Body of pancreas (tissue), 4 donors: ENCODE measurements around the gene RSPO1. TPM values are rescaled to one million over a fixed set of nuclear protein-coding genes. Genes with fewer than 3 reads are reported as not detected.

ENCODE experiments used
- ATAC-seq: fragments of 150-250 bp; one replicate; pipeline ENCODE4 v1.9.1; 2016
- DNase-seq, 4 donors: peaks; one replicate each; pipeline ENCODE4 v3.0.0-alpha.2; 2019
- H3K27ac ChIP-seq, 4 donors: fragments of 200-600 bp; sonication (generic); 1 replicate in 3 of 4; 2 replicates in 1 of 4; pipeline versions ENCODE4 v1.5.1 to v1.6.1; 2016 to 2019; ENCODE audit warnings: mild to moderate bottlenecking in 1 of 4, mixed read lengths in 1 of 4, moderate library complexity in 1 of 4
- H3K27me3 ChIP-seq, 2 donors: fragments of 200-600 bp; sonication (generic); one replicate each; pipeline ENCODE4 v1.6.0; 2016; ENCODE audit warnings: mild to moderate bottlenecking in 1 of 2
- H3K36me3 ChIP-seq, 2 donors: fragments of 200-600 bp; sonication (generic); replicated peaks in 1 of 2; 2 replicates each; pipeline ENCODE4 v1.5.1; 2016; ENCODE audit warnings: low read depth in 2 of 2; ENCODE audit not compliant: insufficient read depth in 1 of 2
- H3K4me1 ChIP-seq: fragments of 200-600 bp; sonication (generic); one replicate; pipeline ENCODE4 v1.6.0; 2016
- H3K4me3 ChIP-seq, 2 donors: fragments of 200-600 bp; sonication (generic); 1 replicate in 1 of 2; 2 replicates in 1 of 2; pipeline ENCODE4 v1.5.1; 2016 to 2019
- H3K9me3 ChIP-seq, 3 donors: fragments of 200-600 bp; sonication (generic); 1 replicate in 2 of 3; 2 replicates in 1 of 3; pipeline ENCODE4 v1.5.1; 2016
- POLR2A ChIP-seq, 3 donors: fragments of 450-650 bp; IDR thresholded peaks; one replicate each; pipeline ENCODE4 v1.6.1; 2016; ENCODE audit warnings: antibody characterized with exemption in 3 of 3, mild to moderate bottlenecking in 2 of 3
- WGBS, 2 donors: methylation state at CpG; one replicate each; pipeline ENCODE4 v1.1.5; 2017; 5-methylcytosine and 5-hydroxymethylcytosine counted together
- intact Hi-C: fragments of 100-400 bp; cut with DNase I; formaldehyde crosslinking; loops from one replicate; pipeline ENCODE4 v1.15.1; 2023
- total RNA-seq, 2 donors: library from RNA; depleted of rRNA; stranded (reverse); fragments of >200 nt; gene quantifications; one replicate each; pipeline ENCODE4 v1.1.0, GENCODE V29; 2016
- TF ChIP-seq, protein P1 (sequence below), 7 experiments: fragments of 450-650 bp in 4 of 7; fragments of 200-600 bp in 3 of 7; sonication (generic) in 3 of 7; IDR thresholded peaks; one replicate each; pipeline ENCODE4 v1.5.1; 2016 to 2019; ENCODE audit warnings: antibody characterized with exemption in 7 of 7

Gene RSPO1
- total RNA-seq, 2 donors from 2014 or later, result 0.66 to 1.0 TPM

DNA sequence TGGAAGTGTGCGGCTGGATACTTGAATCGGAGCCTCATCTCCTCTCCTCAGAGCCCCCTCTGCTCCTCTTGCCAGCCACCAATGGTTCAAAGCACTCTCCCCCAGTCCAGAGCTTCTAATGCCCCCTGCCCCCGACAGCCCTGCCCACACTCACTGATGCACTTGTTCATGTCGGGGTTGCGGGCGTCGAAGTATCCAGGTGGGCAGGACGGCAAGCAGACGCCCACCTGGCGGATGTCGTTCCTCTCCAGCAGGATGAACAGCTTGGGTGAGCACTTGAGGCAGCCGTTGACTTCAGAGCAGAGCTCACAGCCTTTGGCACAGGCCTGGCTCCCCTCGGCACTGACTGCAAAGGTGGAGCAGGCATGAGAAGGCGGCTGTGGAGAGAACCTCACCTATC is 18.4 kb downstream of the RSPO1 start:
- ATAC-seq (no peak), DNase-seq (no peak)
- H3K36me3 ChIP-seq, result no peaks in the 10 kb centered on the region
- H3K27me3 ChIP-seq, result peaks cover 0 to 4% of the 10 kb centered on the region in 2 donors
- no peak overlapping the region for H3K27ac ChIP-seq
- no peak overlapping the region for H3K4me3 ChIP-seq
- no peak for TF ChIP-seq POLR2A (IDR thresholded peaks at IDR 0.05)
- TF ChIP-seq, protein P1, sequence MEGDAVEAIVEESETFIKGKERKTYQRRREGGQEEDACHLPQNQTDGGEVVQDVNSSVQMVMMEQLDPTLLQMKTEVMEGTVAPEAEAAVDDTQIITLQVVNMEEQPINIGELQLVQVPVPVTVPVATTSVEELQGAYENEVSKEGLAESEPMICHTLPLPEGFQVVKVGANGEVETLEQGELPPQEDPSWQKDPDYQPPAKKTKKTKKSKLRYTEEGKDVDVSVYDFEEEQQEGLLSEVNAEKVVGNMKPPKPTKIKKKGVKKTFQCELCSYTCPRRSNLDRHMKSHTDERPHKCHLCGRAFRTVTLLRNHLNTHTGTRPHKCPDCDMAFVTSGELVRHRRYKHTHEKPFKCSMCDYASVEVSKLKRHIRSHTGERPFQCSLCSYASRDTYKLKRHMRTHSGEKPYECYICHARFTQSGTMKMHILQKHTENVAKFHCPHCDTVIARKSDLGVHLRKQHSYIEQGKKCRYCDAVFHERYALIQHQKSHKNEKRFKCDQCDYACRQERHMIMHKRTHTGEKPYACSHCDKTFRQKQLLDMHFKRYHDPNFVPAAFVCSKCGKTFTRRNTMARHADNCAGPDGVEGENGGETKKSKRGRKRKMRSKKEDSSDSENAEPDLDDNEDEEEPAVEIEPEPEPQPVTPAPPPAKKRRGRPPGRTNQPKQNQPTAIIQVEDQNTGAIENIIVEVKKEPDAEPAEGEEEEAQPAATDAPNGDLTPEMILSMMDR (IDR thresholded peaks at IDR 0.05), result no peak
- H3K9me3 ChIP-seq, result no peaks in the 10 kb centered on the region
- no peaks in the 10 kb centered on the region for H3K4me1 ChIP-seq
- intact Hi-C loops, result no loop called here
- WGBS, 2 donors, result 52 to 62% methylated on average over 7 to 10 of the region's 14 CpGs

DNA sequence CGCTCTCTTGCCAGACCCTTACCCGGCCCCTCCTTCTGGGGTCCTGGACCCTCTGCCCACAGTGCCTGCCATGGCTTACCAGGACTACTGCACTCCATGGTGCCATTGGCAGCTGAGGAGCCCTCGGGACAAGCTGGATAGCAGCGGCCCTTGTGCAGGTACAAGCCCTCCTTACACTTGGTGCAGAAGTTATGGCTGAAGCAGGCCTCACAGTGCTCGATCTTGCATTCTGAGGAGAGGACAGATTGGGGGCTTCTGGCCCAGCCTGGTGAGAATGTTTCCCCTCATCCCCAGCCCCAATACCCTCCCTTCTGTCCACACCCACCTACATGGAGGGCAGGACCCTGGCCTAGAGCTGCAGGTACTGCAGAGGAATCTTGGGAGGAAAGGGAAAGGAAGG is 20.6 kb downstream of the RSPO1 start:
- H3K36me3 ChIP-seq, result no peaks in the 10 kb centered on the region
- DNase-seq (no peak), ATAC-seq (no peak)
- H3K27ac ChIP-seq, result no peak overlapping the region
- H3K4me1 ChIP-seq, result no peaks in the 10 kb centered on the region
- H3K27me3 ChIP-seq, result peaks cover 0 to 4% of the 10 kb centered on the region in 2 donors
- H3K9me3 ChIP-seq, result no peaks in the 10 kb centered on the region
- 59% methylated on average over 5 of the region's 5 CpGs; no CpG with 5 or more reads in 1 of the 2 donors for WGBS, 2 donors
- TF ChIP-seq, protein P1 (IDR thresholded peaks at IDR 0.05), result no peak
- TF ChIP-seq POLR2A (IDR thresholded peaks at IDR 0.05), result no peak
- intact Hi-C loops, result no loop called here
- H3K4me3 ChIP-seq, result no peak overlapping the region

DNA sequence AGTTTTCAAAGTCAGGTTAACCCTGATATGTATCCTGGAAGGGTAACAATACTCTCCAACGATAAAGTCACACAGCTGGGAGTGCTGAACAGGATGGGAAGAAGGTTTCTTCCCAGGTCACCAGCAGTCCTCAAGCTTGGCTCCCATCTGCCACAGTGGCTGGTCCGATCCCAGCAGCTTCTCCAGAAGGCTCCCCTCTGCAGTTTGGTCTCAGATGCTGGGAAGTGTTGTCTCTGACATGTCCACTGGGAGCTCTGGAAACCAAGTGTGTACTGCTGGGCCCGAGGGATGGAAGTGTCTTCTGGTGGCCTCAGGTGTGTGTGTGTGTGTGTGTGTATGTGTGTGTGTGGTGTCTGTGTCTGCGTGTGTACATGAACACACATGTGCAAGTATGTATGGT is 22.5 kb downstream of the RSPO1 start:
- ATAC-seq (no peak), DNase-seq (no peak)
- no peaks in the 10 kb centered on the region for H3K9me3 ChIP-seq
- no peaks in the 10 kb centered on the region for H3K27me3 ChIP-seq
- no peak overlapping the region for H3K4me3 ChIP-seq
- no peak overlapping the region for H3K27ac ChIP-seq
- no peaks in the 10 kb centered on the region for H3K4me1 ChIP-seq
- no peaks in the 10 kb centered on the region for H3K36me3 ChIP-seq
- TF ChIP-seq, protein P1 (IDR thresholded peaks at IDR 0.05), result no peak
- TF ChIP-seq POLR2A (IDR thresholded peaks at IDR 0.05), result no peak
- 38 to 48% methylated on average over 3 to 4 of the region's 4 CpGs for WGBS, 2 donors
- intact Hi-C loops, result no loop called here

DNA sequence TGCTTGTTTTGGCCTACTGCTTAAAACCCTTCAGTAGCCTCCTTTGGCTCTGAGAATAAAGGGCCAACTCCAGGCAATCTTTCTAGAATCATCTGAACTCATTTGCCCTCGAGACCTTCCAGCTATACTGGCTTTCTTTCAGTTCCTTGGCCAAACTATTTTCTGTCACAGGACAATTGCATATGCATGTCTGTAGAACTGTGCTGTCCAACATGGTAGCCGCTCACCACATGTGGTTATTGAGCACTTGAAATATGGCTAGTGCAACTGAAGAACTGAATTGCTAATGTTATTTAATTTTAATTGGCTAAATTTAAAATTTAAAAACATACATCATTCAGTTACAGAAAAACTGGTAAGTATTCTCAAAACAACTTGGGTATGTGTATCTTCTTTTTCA is 24.7 kb downstream of the RSPO1 start:
- Histone ChIP-seq H3K27me3 (no peaks in the 10 kb centered on the region), H3K4me1 (no peaks in the 10 kb centered on the region), H3K36me3 (no peaks in the 10 kb centered on the region), H3K9me3 (no peaks in the 10 kb centered on the region), H3K27ac (no peak overlapping the region), H3K4me3 (no peak overlapping the region)
- 58 to 61% methylated on average over 2 of the region's 2 CpGs for WGBS, 2 donors
- no peak for DNase-seq
- intact Hi-C loops, result no loop called here
- TF ChIP-seq, protein P1 (IDR thresholded peaks at IDR 0.05), result no peak
- TF ChIP-seq POLR2A (IDR thresholded peaks at IDR 0.05), result no peak
- no peak for ATAC-seq

DNA sequence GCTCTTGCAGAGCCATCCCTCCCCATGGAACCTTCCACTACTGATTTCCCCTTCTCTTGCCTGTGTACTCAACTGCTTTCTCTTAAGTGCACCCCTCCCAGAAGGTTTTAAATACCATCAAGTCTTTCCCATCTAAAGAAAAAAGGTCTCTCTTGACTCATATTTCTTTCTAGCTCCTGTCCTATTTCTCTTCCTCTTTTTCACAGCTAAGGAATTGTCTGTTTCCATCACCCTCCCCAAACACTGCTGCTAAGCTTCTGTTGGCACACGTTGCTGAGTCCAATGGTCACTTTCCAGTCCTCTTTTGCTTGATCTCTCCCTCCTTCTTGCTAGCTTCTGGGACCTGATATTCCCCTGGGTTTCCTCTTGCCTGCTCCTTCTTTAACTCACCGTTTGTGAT is 25.7 kb downstream of the RSPO1 start:
- Histone ChIP-seq H3K27ac (no peak overlapping the region), H3K4me3 (no peak overlapping the region), H3K36me3 (no peaks in the 10 kb centered on the region), H3K27me3 (no peaks in the 10 kb centered on the region), H3K9me3 (no peaks in the 10 kb centered on the region), H3K4me1 (no peaks in the 10 kb centered on the region)
- 22 to 24% methylated on average over 2 of the region's 2 CpGs for WGBS, 2 donors
- intact Hi-C loops, result no loop called here
- DNase-seq (no peak), ATAC-seq (no peak)
- TF ChIP-seq, protein P1 (IDR thresholded peaks at IDR 0.05), result no peak
- no peak for TF ChIP-seq POLR2A (IDR thresholded peaks at IDR 0.05)
